GM18519 (cell line): ENCODE data around the gene ZNRF4.
"Not testable (repeated sequence)": the region's sequence is repeated elsewhere in the genome, so short reads cannot be mapped to it uniquely, and the experiment has no call there.

Experiments used
- ATAC-seq: cut with Tn5 transposase; IDR thresholded peaks from one replicate; pipeline ENCODE4 v1.9.1; 2021; ENCODE audit warnings: mild to moderate bottlenecking, moderate library complexity; ENCODE audit not compliant: unreplicated experiment, low FRiP score

ZNRF4 gene

DNA sequence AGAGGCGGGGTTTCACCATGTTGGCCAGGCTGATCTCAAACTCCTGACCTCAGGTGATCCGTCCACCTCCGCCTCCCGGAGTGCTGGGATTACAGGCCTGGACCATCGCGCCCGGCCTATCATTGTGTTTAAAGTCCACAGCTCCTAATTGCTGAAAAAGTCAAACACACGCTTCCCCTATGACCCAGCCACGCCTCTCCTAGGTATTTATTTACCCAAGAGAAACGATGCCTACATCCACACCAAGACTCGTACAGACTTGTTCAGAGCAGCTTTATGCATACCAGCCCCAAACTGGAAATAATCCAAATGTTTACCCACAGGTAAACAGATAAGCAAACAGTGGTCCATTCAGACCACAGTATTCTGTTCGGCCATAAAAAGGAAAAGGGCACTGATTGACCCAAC lies 15.1 kb downstream of the ZNRF4 start:
- ATAC-seq: no peak

DNA sequence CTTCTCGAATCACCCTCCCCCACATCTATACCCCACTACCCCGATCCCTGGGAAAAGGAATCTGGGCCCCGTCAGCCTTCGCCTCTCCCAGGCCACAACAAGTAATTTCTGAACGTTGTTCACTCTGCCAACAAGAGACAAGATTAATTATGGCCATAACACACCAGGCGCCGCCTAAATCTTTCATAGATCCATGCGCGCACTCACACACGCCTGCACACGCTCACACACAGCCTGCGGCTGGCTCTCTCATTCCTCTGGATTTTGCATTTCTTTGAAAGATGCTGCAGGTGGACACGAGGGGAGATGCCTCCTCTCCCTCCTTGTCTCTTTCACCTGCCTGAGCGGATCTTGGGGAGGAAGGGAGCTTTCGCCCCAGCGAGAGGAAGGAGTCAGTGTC lies 17.1 kb downstream of the ZNRF4 start:
- no peak for ATAC-seq

DNA sequence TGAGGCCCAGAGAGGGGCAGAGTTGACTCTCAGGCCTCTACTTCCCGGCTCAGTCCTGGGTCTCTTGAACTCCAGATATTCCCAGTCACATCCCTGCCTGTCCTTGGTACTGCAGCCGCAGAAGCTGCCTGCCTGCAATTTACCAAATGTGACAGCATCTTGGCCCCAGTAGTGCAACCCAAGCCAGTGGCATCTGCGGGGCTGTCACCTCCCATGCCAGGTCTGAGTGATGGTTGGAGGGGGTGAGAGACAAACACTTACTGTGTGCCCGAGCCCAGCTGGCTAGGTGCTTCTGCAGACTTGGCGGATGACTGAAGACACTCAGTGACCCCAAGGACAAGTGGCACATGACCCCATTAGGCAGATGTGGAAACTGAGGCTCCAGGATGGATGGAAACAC lies 18.4 kb downstream of the ZNRF4 start:
- no peak for ATAC-seq

DNA sequence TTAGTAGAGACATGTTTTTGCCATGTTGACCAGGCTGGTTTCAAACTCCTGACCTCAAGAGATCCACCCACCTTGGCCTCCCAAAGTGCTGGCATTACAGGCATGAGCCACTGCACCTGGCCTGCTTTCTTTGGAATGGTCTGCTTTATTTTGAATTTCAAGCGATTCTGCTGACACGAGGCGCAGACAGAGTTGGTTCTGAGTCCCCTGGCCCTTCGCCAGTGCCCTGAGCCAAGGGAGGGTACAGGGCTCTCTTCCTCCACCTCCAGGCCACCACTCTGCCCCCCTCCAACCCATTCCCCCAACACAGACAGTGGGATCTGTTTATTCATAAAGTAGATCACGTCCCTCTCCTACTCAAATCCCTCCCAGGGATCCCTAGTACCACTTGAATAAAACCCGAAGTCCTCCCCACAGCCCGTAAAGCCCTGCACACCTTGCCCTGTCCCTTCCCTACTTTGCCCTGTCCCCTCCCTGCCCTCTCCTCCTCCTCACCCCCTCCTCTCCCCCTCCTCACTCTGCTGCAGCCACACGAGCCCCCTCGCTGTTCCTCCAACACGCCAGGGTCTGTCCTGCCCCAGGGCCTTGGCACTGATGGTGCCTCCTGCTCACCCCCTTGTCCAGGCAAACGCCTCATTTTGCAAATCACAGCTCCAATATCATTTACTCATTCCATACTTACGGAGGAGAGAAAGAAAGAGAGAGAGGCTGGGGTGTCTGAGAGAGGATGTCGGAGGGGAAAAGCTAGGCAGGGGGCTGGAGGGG lies 22.4 kb downstream of the ZNRF4 start:
- no peak for ATAC-seq

DNA sequence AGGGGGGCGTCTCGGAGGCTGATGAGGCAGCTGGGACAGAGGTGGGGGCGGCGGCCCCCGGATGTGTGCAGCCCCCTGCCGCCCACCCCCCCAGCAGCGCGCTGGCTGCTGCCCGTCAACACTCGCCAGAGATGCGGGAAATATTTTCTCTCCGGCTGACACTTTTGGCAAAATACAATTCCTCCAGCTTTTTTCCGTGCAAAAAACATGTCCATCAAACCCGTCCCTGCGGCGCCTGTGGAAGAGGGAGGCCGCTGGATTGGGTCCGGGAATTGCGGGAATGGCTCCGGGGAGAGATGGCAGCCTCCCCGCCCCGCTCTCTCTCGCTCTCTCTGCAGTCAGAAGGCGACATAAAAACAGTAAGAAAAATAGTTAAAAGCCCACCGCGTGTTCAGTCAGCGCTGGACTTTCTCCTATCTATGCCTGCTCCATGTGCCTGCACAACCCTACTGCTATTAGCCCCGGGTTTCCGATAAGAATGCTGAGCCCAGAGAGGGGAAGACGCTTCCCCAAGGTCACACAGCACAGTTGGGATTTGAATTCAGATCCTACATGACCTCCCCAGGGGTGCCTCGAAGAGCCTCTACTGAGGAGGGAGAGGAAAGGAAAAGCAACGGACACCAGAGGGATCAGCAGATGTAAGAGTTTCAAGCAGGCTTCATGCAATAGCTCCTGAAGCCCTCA lies 23.2 kb downstream of the ZNRF4 start:
- ATAC-seq: no peak

DNA sequence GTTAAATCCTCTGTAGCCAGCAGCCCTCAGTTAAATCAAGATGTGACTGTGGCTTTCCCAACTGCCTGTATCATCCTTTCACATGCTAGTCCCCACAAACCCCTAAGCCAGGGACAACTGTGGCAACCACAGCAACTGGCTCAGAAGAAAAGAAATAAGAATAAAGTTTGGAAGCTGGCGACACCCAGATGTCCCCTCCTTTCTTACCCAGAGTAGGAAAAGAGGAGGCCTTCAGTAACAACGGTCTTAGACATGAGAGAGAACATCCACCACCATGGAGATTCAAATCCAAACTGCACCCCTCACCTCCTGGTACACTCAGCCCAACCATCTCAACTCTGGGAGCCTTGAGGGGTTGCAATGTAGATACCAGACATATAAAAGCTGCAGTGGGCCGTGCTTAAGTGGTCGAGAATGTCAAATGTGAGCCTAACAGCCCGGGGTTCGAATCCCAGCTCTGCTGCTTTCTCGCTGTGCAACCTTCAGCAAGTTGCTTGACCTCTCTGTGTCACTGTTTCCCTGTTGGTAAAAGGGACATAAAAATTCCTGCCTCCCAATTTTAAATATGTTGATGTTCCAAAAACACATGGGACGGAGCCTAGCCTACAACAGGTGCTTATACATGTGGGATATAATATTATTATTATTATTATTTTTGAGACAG lies 23.8 kb downstream of the ZNRF4 start:
- no peak for ATAC-seq

DNA sequence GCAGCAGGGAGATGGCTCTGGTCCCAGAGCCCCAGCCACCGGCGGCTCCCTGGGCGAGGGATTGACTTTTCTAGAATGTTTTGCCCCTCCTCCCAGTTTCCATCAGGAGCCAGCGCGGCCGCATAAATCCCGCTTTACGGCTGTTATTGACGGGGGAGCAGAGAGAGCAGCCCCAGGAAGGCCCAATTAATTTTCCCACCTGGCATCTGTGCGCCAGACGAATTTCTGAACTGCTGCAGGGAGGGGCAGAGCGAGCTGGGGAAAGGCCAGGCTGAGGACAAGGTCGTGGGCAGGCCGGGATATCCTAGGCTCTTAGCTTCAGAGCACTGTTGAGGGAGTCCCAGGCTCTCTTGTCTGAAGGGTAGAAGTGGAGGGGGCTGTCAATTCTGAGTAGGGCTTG lies 24.7 kb downstream of the ZNRF4 start:
- ATAC-seq: no peak

DNA sequence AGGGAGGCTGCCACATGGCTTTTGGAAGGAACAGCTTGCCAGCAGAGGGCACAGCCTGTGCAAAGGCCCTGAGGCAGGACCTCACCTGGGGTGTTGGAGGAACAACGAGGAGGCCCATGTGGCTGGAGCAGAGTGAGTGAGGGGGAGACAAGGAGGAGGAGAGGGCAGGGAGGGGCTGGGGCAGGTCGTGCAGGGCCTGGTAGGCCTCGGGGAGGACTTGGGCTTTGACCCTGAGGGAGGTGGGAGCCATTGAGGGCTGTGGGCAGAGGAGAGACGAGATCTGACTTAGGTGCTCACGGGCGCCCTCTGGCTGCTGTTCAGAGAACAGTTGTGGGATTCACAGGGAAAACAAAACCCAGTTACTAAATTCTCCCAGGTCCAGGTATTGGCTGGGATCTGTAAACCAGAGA lies 25.2 kb downstream of the ZNRF4 start:
- ATAC-seq: no peak

DNA sequence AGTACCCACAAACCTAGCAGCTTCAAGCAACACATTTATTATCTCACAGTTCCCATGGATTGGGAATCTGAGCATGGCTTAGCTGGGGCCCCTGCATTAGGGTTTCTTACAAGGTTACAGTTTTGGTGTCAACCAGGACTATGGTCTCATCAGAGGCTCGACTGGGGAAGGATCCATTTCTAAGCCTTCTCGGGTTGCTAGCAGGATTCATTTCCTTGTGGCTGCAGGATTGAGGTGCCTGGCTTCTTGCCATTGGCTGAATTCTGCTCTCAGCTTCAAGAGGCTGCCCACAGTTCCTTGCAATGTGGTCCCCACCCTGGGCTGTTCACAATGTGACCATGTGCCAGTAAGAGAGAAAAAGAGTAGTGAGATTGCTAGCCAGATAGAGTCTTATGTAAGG lies 26.7 kb downstream of the ZNRF4 start:
- ATAC-seq: no peak

DNA sequence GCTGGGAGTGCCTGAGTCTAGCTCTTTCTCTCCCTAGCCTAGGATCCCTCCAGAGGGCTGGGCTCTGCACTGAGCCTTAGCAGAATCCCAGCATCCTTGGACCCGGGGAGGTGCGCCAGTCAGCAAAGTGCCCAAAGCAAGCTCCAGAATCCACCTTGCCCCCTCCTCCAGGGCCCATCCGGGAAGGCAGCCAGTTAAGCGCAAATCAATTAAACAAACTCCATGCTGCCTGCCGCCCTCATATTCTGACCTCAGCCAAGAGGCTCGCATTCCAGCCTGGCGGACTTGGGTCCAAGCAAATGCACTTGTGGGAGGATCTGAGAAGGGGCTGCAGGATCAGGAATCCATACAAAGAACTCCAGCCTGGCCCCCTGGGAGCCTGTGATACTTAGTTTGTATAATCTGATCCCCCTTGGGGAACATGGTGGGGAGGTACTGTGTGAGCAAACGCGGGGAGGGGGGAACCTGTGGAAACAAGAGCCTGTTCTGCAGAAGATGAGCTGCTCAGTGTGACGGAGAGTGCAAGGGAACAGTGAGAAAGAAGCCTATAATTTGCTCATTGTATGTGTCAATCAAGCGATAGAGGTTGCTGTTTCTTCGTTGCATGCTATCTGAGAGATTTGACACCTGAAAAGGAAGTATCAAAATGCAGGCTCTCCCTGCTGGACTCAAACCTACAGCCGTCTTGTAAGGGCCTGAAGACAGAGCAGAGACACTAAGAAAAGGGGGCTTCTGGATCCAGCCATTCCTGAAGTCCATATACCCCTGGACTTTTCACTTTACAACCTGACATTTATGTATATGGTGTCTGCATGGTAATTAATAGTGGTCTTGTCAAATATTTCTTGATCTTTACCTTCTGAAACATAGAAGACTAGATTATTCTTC lies 29.4 kb downstream of the ZNRF4 start:
- no peak for ATAC-seq

DNA sequence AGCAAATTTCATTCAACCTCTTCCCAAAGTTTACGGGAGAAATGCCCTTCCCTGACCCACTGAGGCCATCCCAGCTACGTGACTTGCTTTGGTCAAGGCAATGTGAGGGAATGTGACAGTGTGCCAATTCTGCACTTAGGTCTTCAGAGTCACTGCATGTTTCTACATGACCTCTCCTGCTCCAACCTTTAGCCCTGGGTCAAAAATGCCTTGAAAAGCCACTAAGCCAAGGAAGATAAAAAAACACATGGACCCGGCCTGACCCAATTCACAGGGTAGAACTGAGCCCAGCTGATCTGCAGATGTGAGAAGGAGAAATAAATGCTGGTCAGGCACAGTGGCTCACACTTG lies 30.0 kb downstream of the ZNRF4 start:
- ATAC-seq: no peak

DNA sequence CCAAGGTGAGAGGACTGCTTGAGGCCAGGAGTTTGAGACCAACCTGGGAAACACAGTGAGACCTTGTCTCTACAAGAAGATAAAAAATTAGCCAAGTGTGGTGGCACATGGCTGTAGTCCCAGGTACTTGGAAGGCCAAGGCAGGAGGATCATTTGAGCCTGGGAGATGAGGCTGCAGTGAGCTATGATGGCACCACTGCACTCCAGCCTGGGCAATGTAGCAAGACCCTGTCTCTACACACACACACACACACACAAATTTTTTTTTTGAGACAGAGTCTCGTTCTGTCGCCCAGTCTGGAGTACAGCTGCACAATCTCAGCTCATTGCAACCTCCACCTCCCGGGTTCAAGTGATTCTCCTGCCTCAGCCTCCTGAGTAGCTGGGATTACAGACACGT lies 30.4 kb downstream of the ZNRF4 start:
- ATAC-seq: not testable (repeated sequence)

DNA sequence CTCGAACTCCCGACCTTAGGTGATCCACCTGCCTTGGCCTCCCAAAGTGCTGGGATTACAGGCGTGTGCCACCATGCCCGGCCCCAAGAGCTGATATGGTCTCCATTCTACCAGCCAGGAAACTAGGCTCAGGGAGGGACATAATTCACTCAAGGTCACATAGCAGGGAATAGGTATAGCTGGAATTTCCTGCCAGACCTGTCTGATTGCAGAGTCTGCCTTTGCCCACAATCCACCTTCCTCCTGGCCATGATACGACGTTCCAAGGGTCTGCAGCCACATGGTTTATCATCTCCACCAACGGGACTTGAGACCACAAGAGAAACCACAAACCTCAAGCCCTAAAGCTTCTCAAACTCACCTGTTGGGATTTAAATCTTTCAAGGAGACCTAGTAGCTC lies 32.0 kb downstream of the ZNRF4 start:
- ATAC-seq: no peak

DNA sequence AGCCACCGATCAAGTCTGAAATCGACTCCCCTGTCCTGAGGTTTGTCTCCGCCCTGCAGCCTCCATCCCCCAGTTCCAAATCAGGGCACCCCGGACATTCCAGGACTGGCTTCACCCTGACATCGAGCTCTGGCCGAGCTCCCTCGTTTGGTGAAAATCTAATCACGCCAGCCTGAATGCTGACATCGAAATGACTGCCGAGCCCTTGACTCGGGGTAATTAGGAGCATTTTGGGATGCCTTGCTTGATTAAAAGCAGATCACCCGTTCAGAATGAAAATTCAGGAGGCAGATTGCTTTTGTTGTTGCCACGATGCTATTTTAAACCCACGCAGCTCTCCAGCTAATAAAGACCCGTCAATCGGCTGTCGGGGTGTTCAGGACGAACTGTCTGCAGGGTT lies 34.3 kb downstream of the ZNRF4 start:
- no peak for ATAC-seq

DNA sequence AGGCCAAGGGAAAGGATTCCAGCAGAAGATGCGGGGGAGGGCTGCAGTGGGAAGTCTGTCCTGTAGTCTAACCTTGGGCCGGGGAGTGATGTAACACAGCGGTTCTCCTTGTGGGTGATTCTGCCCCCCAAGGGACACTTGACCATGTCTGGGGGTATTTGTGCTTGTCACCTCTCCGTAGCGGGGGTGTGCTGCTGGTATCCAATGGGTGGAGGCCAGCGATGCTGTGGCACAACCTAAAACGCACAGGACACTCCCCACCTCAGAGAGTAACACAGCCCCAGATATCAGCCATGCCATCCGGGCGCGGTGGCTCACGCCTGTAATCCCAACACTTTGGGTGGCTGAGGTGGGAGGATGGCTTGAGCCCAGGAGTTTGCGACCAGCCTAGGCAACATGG lies 36.3 kb downstream of the ZNRF4 start:
- no peak for ATAC-seq

DNA sequence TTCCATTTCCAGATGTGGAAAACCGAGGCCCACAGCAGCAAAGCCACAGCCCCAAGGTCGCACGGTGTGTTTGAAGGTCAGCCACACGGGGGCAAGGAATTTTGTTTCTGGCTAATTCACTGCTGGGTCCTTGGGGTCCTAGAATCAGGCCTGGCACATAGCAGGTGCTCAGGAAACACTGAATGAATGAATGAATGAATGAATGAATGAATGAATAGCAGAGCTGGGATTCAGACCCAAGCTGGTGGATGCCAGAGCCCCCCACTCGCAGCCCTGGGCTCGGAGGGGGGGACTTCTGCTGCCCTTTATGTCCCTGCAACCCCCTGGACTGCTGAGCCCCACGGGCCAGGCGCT lies 37.0 kb downstream of the ZNRF4 start:
- ATAC-seq: no peak

DNA sequence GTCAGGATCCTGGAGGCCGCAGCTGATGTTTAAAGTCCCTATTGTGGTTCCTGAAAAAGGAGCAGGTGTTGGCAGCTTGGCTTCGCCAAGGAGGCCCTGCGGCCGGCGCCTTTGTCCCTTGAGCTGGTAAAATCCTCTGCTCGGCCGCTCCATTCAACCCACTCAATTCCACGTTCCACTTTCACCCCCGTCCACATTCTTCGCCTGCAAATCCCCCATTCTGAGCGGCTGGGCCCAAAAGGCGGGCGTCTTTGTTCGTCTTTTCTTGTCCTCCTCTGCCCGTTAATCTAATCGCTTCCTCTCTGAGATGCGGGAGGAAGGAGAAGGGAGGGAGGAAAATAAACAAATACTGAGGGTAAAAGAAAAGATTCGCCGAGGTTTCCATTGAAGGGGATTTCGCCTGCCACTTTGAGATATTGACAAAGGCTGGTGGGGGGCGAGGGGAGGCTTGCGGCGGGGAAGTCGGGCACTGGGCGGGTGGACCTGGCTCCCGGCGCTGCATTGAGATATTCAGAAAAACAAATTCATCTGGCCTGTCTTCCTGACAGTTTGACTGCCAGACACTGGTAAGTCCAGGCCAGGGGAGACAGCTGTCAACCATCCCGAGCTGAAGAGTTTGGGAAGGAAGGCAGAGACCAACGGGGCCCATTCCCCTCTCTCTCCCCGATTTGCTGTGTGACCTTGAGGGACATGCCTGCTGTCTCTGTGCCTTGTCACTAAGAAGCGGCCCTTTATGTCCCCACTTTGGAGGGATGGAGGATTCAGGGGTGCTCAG lies 37.6 kb downstream of the ZNRF4 start:
- no peak for ATAC-seq

DNA sequence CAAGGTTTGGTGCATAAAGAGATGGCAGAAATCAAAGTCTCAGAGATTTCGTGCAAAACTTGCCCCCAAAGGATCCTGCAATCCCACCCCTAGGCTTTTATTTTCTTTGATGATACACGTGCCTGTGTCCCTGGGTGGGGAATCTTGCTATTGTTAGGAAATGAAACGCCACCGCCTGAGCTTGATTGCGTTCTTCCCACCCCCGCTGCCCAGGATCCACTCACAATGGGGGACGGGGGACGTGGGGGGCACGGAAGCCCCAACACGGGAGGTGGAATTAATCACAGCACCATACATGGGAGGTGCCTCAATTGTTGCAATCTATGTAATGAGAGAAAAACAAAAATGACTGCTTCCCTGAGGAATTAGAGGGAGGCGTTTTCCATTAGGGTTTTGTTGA lies 39.6 kb downstream of the ZNRF4 start:
- no peak for ATAC-seq

DNA sequence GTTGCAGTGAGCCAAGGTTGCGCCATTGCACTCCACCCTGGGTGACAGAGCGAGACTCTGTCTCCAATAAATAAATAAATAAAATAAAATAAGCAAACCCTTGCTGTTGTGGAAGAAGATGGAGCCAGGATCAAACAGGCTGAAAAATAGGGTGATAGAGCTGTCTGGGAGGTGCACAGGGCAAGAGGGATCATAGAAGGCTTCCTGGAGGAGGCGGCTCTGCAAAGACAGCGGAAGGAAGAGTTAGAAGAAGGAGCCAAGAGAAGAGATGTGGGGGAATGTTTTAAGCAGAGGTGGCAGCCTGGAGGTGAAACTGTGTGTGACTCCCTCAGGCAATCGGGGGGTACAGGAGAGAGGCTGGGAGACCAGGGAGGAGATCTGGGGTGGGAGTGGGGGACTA lies 40.6 kb downstream of the ZNRF4 start:
- no peak for ATAC-seq

DNA sequence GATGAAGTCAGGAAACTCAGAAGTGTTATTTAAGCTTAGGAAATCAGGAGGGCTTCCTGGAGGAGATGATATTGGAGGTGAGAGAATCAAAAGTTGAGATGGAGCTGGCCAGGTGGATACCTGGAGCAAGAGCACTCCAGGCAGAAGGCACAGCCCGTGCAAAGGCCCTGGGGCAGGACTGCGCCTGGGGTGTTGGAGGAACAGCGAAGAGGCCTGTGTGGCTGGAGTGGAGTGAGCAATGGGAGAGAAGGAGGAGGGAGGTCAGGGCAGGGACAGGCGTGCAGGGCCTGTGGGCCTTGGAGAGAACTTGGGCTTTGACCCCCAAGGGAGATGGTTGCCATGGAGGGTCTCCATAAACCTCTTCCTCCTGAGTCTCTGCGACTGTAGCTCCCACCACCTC lies 42.1 kb downstream of the ZNRF4 start:
- no peak for ATAC-seq
